Gastrocnemius medialis (tissue), 4 donors: ENCODE measurements around the gene RNF125. TPM values are rescaled to one million over a fixed set of nuclear protein-coding genes. Genes with fewer than 3 reads are reported as not detected.
"Not testable (repeated sequence)": the region's sequence is repeated elsewhere in the genome, so short reads cannot be mapped to it uniquely, and the experiment has no call there.

Source experiments
- ATAC-seq, 2 donors: fragments of 150-250 bp; one replicate each; pipeline ENCODE4 v1.9.1; 2016
- DNase-seq, 2 donors: peaks; one replicate each; pipeline ENCODE4 v3.0.0-alpha.2; 2019
- H3K27ac ChIP-seq, 4 donors: fragments of 200-600 bp; sonication (generic); 1 replicate in 1 of 4; 2 replicates in 3 of 4; pipeline ENCODE4 v1.5.1; 2016 to 2018; ENCODE audit warnings: mild to moderate bottlenecking in 2 of 4, moderate library complexity in 1 of 4
- H3K27me3 ChIP-seq, 3 donors: fragments of 200-600 bp; sonication (generic) in 2 of 3; 1 replicate in 1 of 3; 2 replicates in 2 of 3; pipeline versions ENCODE4 v1.5.1 to v1.6.0; 2016 to 2019; ENCODE audit warnings: mild to moderate bottlenecking in 1 of 3, moderate library complexity in 1 of 3
- H3K36me3 ChIP-seq, 2 donors: fragments of 200-600 bp; sonication (generic) in 1 of 2; one replicate each; pipeline ENCODE4 v1.5.1; 2017 to 2018
- H3K4me1 ChIP-seq, 2 donors: fragments of 200-600 bp; sonication (generic) in 1 of 2; one replicate each; pipeline ENCODE4 v1.5.1; 2016 to 2017; ENCODE audit warnings: mild to moderate bottlenecking in 2 of 2
- H3K4me3 ChIP-seq, 4 donors: fragments of 200-600 bp; sonication (generic) in 3 of 4; 1 replicate in 1 of 4; 2 replicates in 3 of 4; pipeline ENCODE4 v1.5.1; 2016 to 2019; ENCODE audit warnings: mild to moderate bottlenecking in 2 of 4
- H3K9me3 ChIP-seq, 3 donors: fragments of 200-600 bp; sonication (generic) in 2 of 3; 1 replicate in 1 of 3; 2 replicates in 2 of 3; pipeline ENCODE4 v1.5.1; 2016 to 2019
- CTCF ChIP-seq, 5 experiments: fragments of 450-650 bp in 3 of 5; fragments of 200-600 bp in 2 of 5; sonication (generic) in 2 of 5; IDR thresholded peaks in 4 of 5; conservative IDR thresholded peaks in 1 of 5; 1 replicate in 4 of 5; 2 replicates in 1 of 5; pipeline ENCODE4 v1.5.1; 2016 to 2019; ENCODE audit warnings: antibody characterized with exemption in 5 of 5, mild to moderate bottlenecking in 3 of 5, moderate library complexity in 3 of 5
- POLR2A ChIP-seq, 2 donors: fragments of 450-650 bp; IDR thresholded peaks; one replicate each; pipeline ENCODE4 v1.6.1; 2017; ENCODE audit warnings: antibody characterized with exemption in 2 of 2, mild to moderate bottlenecking in 2 of 2, moderate library complexity in 2 of 2
- in situ Hi-C, 4 donors: fragments of 200-750 bp; cut with MboI; loops; one replicate each; pipeline versions ENCODE4 v1.15.0 to v1.8.0; 2017; ENCODE audit warnings: low sequenced_read_pairs in 4 of 4
- intact Hi-C: fragments of 100-400 bp; cut with DNase I; formaldehyde crosslinking; loops from one replicate; pipeline ENCODE4 v1.15.1; 2023; ENCODE audit warnings: low total_unique reads
- total RNA-seq, 4 donors: library from RNA; depleted of rRNA; stranded (reverse); fragments of >200 nt; gene quantifications; one replicate each; pipeline versions ENCODE4 v1.1.0 to v1.2.3, GENCODE V29; 2016

RNF125 gene
- total RNA-seq, 4 donors from 2014 or later = 0.85 to 6.4 (median 3.1) TPM

- TF ChIP-seq CTCF (IDR thresholded peaks at IDR 0.05 in 4 of 5, conservative IDR thresholded peaks at IDR 0.05 in 1 of 5) (no peak), POLR2A (IDR thresholded peaks at IDR 0.05) (no peak)
- Histone ChIP-seq H3K36me3 (no peaks in the 10 kb centered on the region), H3K4me1 (no peaks in the 10 kb centered on the region), H3K27ac (no peak overlapping the region), H3K27me3 (no peaks in the 10 kb centered on the region), H3K4me3 (no peak overlapping the region), H3K9me3 (no peaks in the 10 kb centered on the region)
- ATAC-seq (no peak), DNase-seq (no peak)
- in situ Hi-C loops (no loop called here), intact Hi-C loops (no loop called here)
Observed at GRCh38 chr18:32010124-32010721, 8.4 kb upstream of the RNF125 start.

DNA sequence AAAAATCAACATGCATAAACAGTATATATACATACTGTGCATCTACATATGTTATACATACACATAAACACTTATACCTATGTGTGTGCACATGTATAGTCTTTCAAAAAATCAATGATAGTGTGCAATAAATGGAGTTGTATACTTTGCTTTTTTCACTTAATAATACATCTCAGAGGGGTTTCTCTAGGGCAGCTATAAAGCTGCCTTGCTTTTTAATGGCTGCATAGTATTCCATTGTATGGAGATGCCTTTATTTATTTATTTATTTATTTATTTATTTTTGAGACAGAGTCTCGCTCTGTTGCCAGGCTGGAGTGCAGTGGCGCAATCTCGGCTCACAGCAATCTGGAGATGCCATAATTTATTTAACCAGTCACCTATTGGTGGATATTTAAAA, 7.4 kb upstream of the RNF125 start:
- H3K27ac ChIP-seq = no peak overlapping the region
- no peak for ATAC-seq
- H3K4me3 ChIP-seq = no peak overlapping the region
- intact Hi-C loops = no loop called here
- H3K9me3 ChIP-seq = no peaks in the 10 kb centered on the region
- H3K4me1 ChIP-seq = no peaks in the 10 kb centered on the region
- H3K27me3 ChIP-seq = no peaks in the 10 kb centered on the region
- in situ Hi-C loops = no loop called here
- no peak for DNase-seq
- H3K36me3 ChIP-seq = no peaks in the 10 kb centered on the region
- no peak for TF ChIP-seq CTCF (IDR thresholded peaks at IDR 0.05 in 4 of 5, conservative IDR thresholded peaks at IDR 0.05 in 1 of 5)
- TF ChIP-seq POLR2A (IDR thresholded peaks at IDR 0.05) = no peak

GRCh38 chr18:32019251-32019948, 775 bp downstream of the RNF125 start:
- H3K27ac ChIP-seq = peak overlapping the region; percentile 62 to 79 (median 68)
- no peak for DNase-seq
- peaks cover 0 to 11% of the 10 kb centered on the region in 2 donors for H3K4me1 ChIP-seq
- H3K4me3 ChIP-seq = peak overlapping the region; percentile 61 to 72 (median 66)
- TF ChIP-seq CTCF (IDR thresholded peaks at IDR 0.05 in 4 of 5, conservative IDR thresholded peaks at IDR 0.05 in 1 of 5) (no peak), POLR2A (IDR thresholded peaks at IDR 0.05) (no peak)
- peaks cover 0 to 3% (median 0%) of the 10 kb centered on the region in 3 donors for H3K27me3 ChIP-seq
- no peaks in the 10 kb centered on the region for H3K36me3 ChIP-seq
- in situ Hi-C loops (no loop called here), intact Hi-C loops (no loop called here)
- ATAC-seq = peak in 1 of 2 donors; percentile 36
- no peaks in the 10 kb centered on the region for H3K9me3 ChIP-seq

GRCh38 chr18:32019949-32020625, 1.5 kb downstream of the RNF125 start:
- peak overlapping the region in 3 of 4 donors; percentile 62 to 79 (median 68) for H3K27ac ChIP-seq
- in situ Hi-C loops, ATAC-seq: not testable (repeated sequence)

More at GRCh38 chr18:32019949-32020625, 1.5 kb downstream of the RNF125 start:
- intact Hi-C loops, DNase-seq, H3K27me3 ChIP-seq, H3K36me3 ChIP-seq, H3K9me3 ChIP-seq: not testable (repeated sequence)
- H3K4me1 ChIP-seq = peaks cover 0 to 11% of the 10 kb centered on the region in 2 donors
- peak overlapping the region; percentile 61 to 72 (median 66) for H3K4me3 ChIP-seq
